Parathyroid adenoma (tissue), 2 donors: Measurements from ENCODE around the gene SPECC1L.
"Not testable (repeated sequence)": the region's sequence is repeated elsewhere in the genome, so short reads cannot be mapped to it uniquely, and the experiment has no call there.

Experiments used
- H2AFZ ChIP-seq: fragments of 300-600 bp; sonication (generic); one replicate; pipeline ENCODE4 v1.7.0; 2017; ENCODE audit warnings: antibody characterized with exemption, mild to moderate bottlenecking
- H3K27ac ChIP-seq: fragments of 300-600 bp; sonication (generic); one replicate; pipeline ENCODE4 v1.7.0; 2017
- H3K27me3 ChIP-seq: fragments of 300-600 bp; sonication (generic); one replicate; pipeline ENCODE4 v1.7.0; 2017; ENCODE audit warnings: low read length; ENCODE audit not compliant: control insufficient read depth, insufficient read depth
- H3K36me3 ChIP-seq: fragments of 300-600 bp; sonication (generic); one replicate; pipeline ENCODE4 v1.7.0; 2017; ENCODE audit warnings: low read length; ENCODE audit not compliant: control insufficient read depth, insufficient read depth
- H3K4me1 ChIP-seq: fragments of 300-600 bp; sonication (generic); one replicate; pipeline ENCODE4 v1.7.0; 2017; ENCODE audit warnings: control low read depth
- H3K4me2 ChIP-seq: fragments of 300-600 bp; sonication (generic); one replicate; pipeline ENCODE4 v1.7.0; 2017; ENCODE audit warnings: low read length
- H3K4me3 ChIP-seq: fragments of 300-600 bp; sonication (generic); one replicate; pipeline ENCODE4 v1.7.0; 2017; ENCODE audit warnings: low read depth, low read length
- H3K79me2 ChIP-seq: fragments of 300-600 bp; sonication (generic); one replicate; pipeline ENCODE4 v1.7.0; 2017; ENCODE audit warnings: control low read depth
- H3K9ac ChIP-seq: fragments of 300-600 bp; sonication (generic); one replicate; pipeline ENCODE4 v1.7.0; 2017; ENCODE audit warnings: mild to moderate bottlenecking
- H3K9me3 ChIP-seq: fragments of 300-600 bp; sonication (generic); one replicate; pipeline ENCODE4 v1.7.0; 2017; ENCODE audit warnings: low read length; ENCODE audit not compliant: control insufficient read depth
- CTCF ChIP-seq: fragments of 300-600 bp; sonication (generic); IDR thresholded peaks from one replicate; pipeline ENCODE4 v1.7.0; 2017; ENCODE audit warnings: antibody characterized with exemption, mild to moderate bottlenecking
- donor health status: primary hyperparathyroidism.

Gene SPECC1L

GRCh38 chr22:24233816-24234215 is 36.8 kb upstream of the SPECC1L start:
- Histone ChIP-seq H3K4me2 (no peak overlapping the region), H2AFZ (no peak overlapping the region), H3K4me3 (no peak overlapping the region), H3K27ac (no peak overlapping the region), H3K9me3 (no peaks in the 10 kb centered on the region), H3K79me2 (no peaks in the 10 kb centered on the region), H3K36me3 (no peaks in the 10 kb centered on the region), H3K9ac (no peak overlapping the region), H3K27me3 (no peaks in the 10 kb centered on the region), H3K4me1 (no peaks in the 10 kb centered on the region)
- TF ChIP-seq CTCF: no peak

GRCh38 chr22:24235315-24235714 is 35.3 kb upstream of the SPECC1L start:
- TF ChIP-seq CTCF: no peak
- no peak overlapping the region for H3K27ac ChIP-seq
- H3K36me3 ChIP-seq: no peaks in the 10 kb centered on the region
- no peak overlapping the region for H2AFZ ChIP-seq
- H3K79me2 ChIP-seq: no peaks in the 10 kb centered on the region
- no peaks in the 10 kb centered on the region for H3K9me3 ChIP-seq
- no peak overlapping the region for H3K4me2 ChIP-seq
- no peak overlapping the region for H3K9ac ChIP-seq
- no peaks in the 10 kb centered on the region for H3K4me1 ChIP-seq
- H3K27me3 ChIP-seq: no peaks in the 10 kb centered on the region
- H3K4me3 ChIP-seq: no peak overlapping the region

- no peak overlapping the region for H3K27ac ChIP-seq
- no peak overlapping the region for H3K9ac ChIP-seq
- no peaks in the 10 kb centered on the region for H3K9me3 ChIP-seq
- no peak overlapping the region for H3K4me3 ChIP-seq
- no peak overlapping the region for H2AFZ ChIP-seq
- no peak for TF ChIP-seq CTCF
- no peaks in the 10 kb centered on the region for H3K4me1 ChIP-seq
- no peaks in the 10 kb centered on the region for H3K27me3 ChIP-seq
- no peaks in the 10 kb centered on the region for H3K79me2 ChIP-seq
- H3K36me3 ChIP-seq: no peaks in the 10 kb centered on the region
- no peak overlapping the region for H3K4me2 ChIP-seq
Measured at GRCh38 chr22:24236656-24237055, 34.0 kb upstream of the SPECC1L start.

- H3K36me3 ChIP-seq, H3K4me1 ChIP-seq, H3K27ac ChIP-seq, H3K4me3 ChIP-seq, H3K4me2 ChIP-seq, H3K27me3 ChIP-seq, H3K9ac ChIP-seq, H3K9me3 ChIP-seq, H3K79me2 ChIP-seq, H2AFZ ChIP-seq: not testable (repeated sequence)
Measured at GRCh38 chr22:24238101-24238694, 32.4 kb upstream of the SPECC1L start.

GRCh38 chr22:24240381-24240780 is 30.2 kb upstream of the SPECC1L start:
- H3K36me3 ChIP-seq: no peaks in the 10 kb centered on the region
- no peaks in the 10 kb centered on the region for H3K27me3 ChIP-seq
- no peaks in the 10 kb centered on the region for H3K79me2 ChIP-seq
- no peaks in the 10 kb centered on the region for H3K9me3 ChIP-seq
- no peak overlapping the region for H3K4me3 ChIP-seq
- H2AFZ ChIP-seq: no peak overlapping the region
- H3K9ac ChIP-seq: no peak overlapping the region
- no peak overlapping the region for H3K4me2 ChIP-seq
- H3K4me1 ChIP-seq: peaks cover 2% of the 10 kb centered on the region
- H3K27ac ChIP-seq: no peak overlapping the region
- no peak for TF ChIP-seq CTCF

- H3K4me3 ChIP-seq, H3K36me3 ChIP-seq, H3K27ac ChIP-seq, H3K9me3 ChIP-seq, H3K4me1 ChIP-seq, H3K4me2 ChIP-seq, H3K79me2 ChIP-seq, H2AFZ ChIP-seq, H3K9ac ChIP-seq, H3K27me3 ChIP-seq: not testable (repeated sequence)
Measured at GRCh38 chr22:24240985-24241692, 29.5 kb upstream of the SPECC1L start.

- H3K27me3 ChIP-seq, H3K9me3 ChIP-seq, H3K4me1 ChIP-seq, H3K36me3 ChIP-seq, H3K4me2 ChIP-seq, H3K79me2 ChIP-seq, H3K4me3 ChIP-seq, H3K9ac ChIP-seq, H2AFZ ChIP-seq: not testable (repeated sequence)
- H3K27ac ChIP-seq: peak overlapping the region; percentile 36
Measured at GRCh38 chr22:24243417-24243816, 27.2 kb upstream of the SPECC1L start.
